Stomach smooth muscle (tissue), 2 donors: ENCODE data around the gene MYT1.

Experiments used
- H3K27ac ChIP-seq: one replicate; pipeline ENCODE4 v1.7.0; 2013; ENCODE audit warnings: mild to moderate bottlenecking, low read length, inconsistent platforms
- H3K27me3 ChIP-seq, 2 donors: one replicate each; pipeline ENCODE4 v1.7.0; 2013; ENCODE audit warnings: low read length in 2 of 2; ENCODE audit not compliant: insufficient read depth in 2 of 2, control insufficient read depth in 1 of 2
- H3K36me3 ChIP-seq, 2 donors: one replicate each; pipeline ENCODE4 v1.7.0; 2013; ENCODE audit warnings: low read length in 2 of 2; ENCODE audit not compliant: control insufficient read depth in 2 of 2, insufficient read depth in 2 of 2
- H3K4me1 ChIP-seq: one replicate; pipeline ENCODE4 v1.7.0; 2013; ENCODE audit warnings: low read length; ENCODE audit not compliant: control insufficient read depth, insufficient read depth
- H3K4me3 ChIP-seq, 2 donors: one replicate each; pipeline ENCODE4 v1.7.0; 2013; ENCODE audit warnings: low read length in 2 of 2
- H3K9ac ChIP-seq, 2 donors: one replicate each; pipeline ENCODE4 v1.7.0; 2013; ENCODE audit warnings: low read length in 2 of 2, mild to moderate bottlenecking in 1 of 2
- H3K9me3 ChIP-seq, 2 donors: one replicate each; pipeline ENCODE4 v1.7.0; 2013; ENCODE audit warnings: low read length in 2 of 2; ENCODE audit not compliant: control insufficient read depth in 2 of 2
- donor health status: healthy.
- donor health status: Pancreatic carcinoma.

MYT1 gene

DNA sequence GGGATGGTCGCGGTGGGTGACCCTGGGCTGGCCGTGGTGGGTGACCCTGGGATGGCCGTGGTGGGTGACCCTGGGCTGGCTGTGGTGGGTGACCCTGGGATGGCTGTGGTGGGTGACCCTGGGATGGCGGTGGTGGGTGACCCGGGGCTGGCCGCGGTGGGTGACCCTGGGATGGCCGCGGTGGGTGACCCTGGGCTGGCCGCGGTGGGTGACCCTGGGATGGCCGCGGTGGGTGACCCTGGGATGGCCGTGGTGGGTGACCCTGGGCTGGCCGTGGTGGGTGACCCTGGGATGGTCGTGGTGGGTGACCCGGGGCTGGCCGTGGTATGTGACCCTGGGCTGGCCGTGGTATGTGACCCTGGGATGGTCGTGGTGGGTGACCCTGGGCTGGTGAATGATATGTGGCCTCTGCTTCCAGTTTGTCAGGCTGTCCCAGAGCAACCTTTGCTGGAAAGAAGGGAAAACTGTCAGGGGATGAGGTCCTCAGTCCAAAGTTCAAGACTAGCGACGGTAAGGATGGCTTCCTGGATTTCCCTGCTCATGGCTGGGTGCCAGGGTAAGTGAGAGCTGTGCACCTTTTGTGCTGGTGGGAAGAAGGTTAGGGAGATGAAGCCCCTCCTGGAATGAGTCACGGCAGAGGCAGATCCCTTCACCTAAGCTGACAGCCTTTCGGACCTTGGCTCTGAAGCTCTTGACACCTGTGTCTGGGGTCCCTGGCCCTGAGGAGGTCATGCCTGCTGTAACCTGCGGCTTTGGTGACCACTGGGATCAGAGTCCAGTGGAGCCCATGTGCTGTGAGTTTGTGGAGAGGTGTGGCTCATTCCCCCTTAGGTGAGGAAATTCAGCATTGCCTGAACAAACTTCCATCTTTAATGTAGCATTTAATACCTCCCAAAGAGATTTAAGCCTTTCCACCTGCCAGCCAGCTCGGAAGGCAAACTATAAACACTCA lies 72.2 kb downstream of the MYT1 start:
- no peak overlapping the region for H3K9ac ChIP-seq
- no peaks in the 10 kb centered on the region for H3K4me1 ChIP-seq
- no peaks in the 10 kb centered on the region for H3K9me3 ChIP-seq
- H3K27me3 ChIP-seq: no peaks in the 10 kb centered on the region
- no peaks in the 10 kb centered on the region for H3K36me3 ChIP-seq
- no peak overlapping the region for H3K4me3 ChIP-seq
- H3K27ac ChIP-seq: no peak overlapping the region

DNA sequence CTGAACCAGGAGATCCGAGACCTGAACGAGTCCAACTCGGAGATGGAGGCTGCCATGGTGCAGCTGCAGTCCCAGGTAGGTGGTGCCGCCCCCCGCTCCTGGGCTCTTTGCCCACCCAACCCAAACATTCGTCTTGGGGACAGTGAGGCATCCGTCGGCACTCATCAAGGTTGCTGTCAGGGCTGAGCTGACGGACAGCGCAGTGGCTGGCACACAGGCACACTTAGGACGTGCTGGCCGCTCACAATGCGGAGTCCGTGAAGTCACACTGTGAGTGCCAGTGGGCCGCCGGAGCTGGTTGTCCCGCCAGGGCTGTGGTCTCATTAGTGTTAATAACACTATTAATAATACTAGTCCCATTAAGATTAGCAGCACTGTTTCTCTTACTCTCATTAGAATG lies 73.1 kb downstream of the MYT1 start:
- no peaks in the 10 kb centered on the region for H3K9me3 ChIP-seq
- no peaks in the 10 kb centered on the region for H3K36me3 ChIP-seq

DNA sequence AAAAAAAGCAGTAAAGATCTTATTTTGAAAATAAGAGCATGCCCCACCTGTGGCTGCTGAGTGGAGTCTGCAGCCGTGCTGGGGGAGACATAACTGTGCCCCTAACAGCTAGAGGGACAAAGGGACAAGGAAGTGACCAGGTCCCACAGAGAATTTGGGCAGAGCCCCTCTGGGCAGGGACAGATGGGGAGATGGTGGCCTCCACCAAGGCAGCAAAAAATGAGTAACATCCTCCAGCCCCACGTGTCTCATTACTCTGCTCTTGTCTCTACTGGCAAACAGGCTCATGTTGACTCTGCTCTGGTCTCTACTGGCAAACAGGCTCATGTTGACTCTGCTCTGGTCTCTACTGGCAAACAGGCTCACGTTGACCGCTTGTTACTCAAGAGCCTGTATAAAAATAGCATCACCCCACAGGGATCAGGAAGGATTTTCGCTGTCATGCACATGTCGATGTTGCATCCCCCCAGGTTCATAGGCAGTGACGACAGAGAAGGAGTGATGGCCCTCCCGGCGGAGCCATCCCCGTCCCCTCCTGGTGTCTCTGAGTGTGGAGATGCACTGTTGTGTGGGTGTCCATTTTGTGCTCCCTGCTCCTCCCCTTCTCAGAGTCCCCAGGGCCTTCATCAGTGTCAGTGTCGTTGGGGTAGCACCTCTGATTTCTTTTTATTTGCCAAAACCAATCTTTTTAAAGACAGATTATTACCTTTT lies 74.0 kb downstream of the MYT1 start:
- Histone ChIP-seq H3K27ac (no peak overlapping the region), H3K9me3 (no peaks in the 10 kb centered on the region), H3K9ac (no peak overlapping the region), H3K4me3 (no peak overlapping the region), H3K36me3 (no peaks in the 10 kb centered on the region), H3K27me3 (no peaks in the 10 kb centered on the region), H3K4me1 (no peaks in the 10 kb centered on the region)

More for the DNA sequence above, 73.1 kb downstream of the MYT1 start:
- Histone ChIP-seq H3K4me3 (no peak overlapping the region), H3K27me3 (no peaks in the 10 kb centered on the region), H3K9ac (no peak overlapping the region), H3K4me1 (no peaks in the 10 kb centered on the region), H3K27ac (no peak overlapping the region)

DNA sequence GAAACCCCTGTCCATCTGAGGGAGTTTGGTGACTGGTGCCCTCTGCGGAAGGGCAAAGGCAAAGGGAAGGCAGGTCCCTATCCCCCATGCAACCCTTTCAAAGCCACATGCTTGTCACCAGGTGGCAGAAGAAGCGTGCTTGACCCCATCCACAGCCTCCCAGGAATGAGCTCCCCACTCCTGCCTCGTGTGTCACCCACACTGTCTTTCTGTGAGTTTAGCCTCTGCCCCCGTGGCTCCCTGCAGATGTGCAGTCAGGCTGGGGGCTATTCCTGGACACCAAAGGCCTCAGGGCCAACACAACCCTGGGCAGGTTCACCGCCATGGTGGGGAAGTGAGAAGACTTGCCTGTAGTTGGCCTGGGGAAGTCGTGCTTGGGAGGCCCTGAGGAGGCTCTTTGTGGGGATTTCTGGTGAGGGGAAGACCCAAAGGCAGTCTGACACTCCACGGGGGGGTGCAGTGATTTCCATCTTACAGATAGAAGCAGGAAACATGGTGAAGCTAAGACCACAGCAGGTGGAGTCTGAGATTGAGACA lies 74.7 kb downstream of the MYT1 start:
- Histone ChIP-seq H3K4me3 (no peak overlapping the region), H3K27me3 (no peaks in the 10 kb centered on the region), H3K27ac (no peak overlapping the region), H3K36me3 (no peaks in the 10 kb centered on the region), H3K4me1 (no peaks in the 10 kb centered on the region), H3K9ac (no peak overlapping the region), H3K9me3 (no peaks in the 10 kb centered on the region)

DNA sequence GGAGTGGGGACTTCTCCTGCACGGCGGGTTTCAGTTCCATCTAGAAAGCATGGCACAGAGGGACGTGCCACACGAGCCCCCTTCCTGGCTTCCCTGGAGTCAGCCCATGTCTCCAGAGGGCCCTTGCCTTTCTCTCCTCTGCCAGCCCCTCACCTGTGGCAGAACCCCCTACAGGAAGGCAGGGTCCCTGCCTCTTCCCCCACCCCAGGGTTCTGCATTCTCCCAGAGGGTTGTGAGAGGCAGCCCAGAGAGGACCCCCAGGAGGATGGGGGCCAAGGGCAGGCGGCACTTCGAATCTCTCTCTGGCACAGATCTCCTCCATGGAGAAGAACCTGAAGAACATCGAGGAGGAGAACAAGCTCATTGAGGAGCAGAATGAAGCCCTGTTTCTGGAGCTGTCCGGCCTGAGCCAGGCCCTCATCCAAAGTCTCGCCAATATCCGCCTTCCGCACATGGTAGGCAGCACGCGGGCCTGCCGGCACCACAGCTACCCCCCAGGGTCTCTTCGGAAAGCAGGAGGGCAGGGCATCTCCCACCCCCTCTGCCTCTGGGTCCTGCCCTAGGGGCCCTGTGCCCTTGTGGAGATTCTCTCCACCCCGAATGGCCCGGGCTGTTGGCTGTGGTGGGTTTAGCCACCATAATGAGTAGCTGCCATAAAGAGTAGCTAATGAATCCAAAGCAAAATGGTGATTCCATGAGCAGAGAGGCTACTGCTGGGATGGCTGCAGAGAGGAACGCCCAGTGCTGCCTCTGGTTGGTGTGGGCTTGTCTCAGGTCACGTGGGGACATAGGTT lies 75.4 kb downstream of the MYT1 start:
- H3K36me3 ChIP-seq: no peaks in the 10 kb centered on the region
- peaks cover under 1 to 4% of the 10 kb centered on the region in 2 donors for H3K27me3 ChIP-seq
- no peaks in the 10 kb centered on the region for H3K9me3 ChIP-seq
- H3K9ac ChIP-seq: no peak overlapping the region
- no peak overlapping the region for H3K4me3 ChIP-seq
- H3K27ac ChIP-seq: no peak overlapping the region
- no peaks in the 10 kb centered on the region for H3K4me1 ChIP-seq

DNA sequence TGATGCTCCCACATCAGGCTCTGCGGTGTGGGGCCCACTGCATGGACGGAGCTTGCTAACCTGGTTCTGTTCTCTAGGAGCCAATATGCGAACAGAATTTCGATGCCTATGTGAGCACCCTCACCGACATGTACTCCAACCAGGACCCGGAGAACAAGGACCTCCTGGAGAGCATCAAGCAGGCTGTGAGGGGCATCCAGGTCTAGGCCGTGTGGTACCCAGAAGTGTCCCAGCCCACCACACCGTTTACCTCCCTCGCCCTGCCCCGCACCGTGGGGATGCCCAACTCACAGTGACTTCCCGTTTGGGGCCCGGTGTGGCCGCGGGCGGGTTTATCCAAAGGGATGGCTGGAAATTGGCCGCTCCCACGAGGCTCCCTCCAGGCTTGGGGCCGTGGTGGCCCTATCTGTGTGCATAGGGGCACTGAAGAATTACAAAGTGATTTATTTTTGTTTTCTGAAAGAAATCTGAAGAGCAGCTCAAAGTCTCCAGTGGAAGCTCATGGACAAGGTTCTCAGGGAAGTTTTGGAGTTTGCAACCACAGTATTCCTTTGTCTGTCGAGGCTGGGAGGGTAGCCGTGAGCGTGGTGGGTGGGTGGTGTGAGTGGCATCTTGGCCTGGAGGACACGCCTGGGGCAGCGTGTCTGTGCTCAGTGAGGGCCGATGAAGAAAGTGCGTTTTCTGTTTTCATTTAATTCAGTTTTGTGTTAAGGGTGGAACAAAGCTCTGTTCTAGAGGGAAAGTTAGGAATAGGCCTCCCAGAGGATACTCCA lies 76.2 kb downstream of the MYT1 start:
- Histone ChIP-seq H3K27ac (no peak overlapping the region), H3K36me3 (no peaks in the 10 kb centered on the region), H3K9me3 (no peaks in the 10 kb centered on the region), H3K9ac (no peak overlapping the region), H3K27me3 (peaks cover 6 to 7% of the 10 kb centered on the region in 2 donors), H3K4me3 (no peak overlapping the region), H3K4me1 (no peaks in the 10 kb centered on the region)

DNA sequence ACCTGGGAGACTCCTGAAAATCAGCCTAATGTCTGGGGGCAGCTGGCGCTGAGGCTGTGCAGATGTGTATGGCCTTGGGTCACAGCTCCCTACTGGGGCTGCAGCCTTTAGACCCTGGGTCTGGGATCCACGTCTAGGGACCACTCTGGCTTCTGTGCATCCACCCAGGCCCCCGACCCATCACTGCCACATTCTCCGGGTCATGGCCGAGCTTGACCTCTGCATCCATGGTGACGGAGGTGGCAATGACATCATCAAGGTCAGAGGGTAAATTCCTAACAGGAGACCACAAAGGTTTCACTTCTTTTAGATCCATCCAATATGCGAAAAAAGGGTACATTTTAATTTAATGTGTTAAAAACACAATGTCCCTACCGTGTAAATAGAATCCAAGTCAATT lies 76.8 kb downstream of the MYT1 start:
- H3K36me3 ChIP-seq: no peaks in the 10 kb centered on the region
- no peaks in the 10 kb centered on the region for H3K9me3 ChIP-seq
- no peak overlapping the region for H3K9ac ChIP-seq
- no peak overlapping the region for H3K27ac ChIP-seq
- no peaks in the 10 kb centered on the region for H3K4me1 ChIP-seq
- no peak overlapping the region for H3K4me3 ChIP-seq
- H3K27me3 ChIP-seq: peaks cover 7 to 9% of the 10 kb centered on the region in 2 donors

DNA sequence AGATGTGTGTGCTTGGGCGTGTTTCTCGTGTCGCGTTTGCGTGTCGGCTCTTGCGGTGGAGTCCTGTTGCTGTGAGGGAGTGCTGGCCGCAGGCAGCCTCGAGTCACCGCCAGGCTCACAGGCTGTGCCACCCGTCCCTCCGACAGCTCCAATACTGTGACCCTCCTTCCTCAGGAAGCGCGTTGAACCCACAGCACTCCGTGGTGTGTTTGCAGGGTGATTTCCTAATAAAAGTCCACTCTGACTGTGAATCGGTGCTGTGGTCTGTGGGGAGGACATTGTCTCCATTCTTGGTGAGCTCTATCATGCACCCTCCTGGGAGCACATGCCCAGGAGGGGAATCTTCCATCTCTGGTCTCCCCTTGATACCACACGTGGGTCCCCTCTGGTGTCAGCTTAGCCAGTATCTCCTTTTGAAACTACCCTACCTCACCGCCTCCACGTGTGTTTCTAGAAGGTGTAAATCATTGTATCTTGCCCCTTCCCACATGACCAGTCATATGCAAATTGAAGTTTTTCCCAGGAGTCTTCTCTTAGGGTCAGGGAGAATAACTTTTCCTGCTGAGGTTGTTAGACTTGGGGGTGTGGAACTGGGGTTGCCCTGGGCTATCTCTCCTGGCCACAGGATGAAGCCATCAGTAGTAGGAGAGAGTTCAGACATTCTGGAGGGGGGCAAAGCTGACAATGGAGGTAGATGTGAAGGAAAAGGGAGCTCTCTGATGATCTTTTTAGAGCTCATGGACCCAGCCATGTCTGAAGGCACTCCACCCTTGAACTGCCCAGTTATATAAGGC lies 77.9 kb downstream of the MYT1 start:
- Histone ChIP-seq H3K9me3 (no peaks in the 10 kb centered on the region), H3K27ac (no peak overlapping the region), H3K27me3 (peaks cover 9 to 10% of the 10 kb centered on the region in 2 donors), H3K36me3 (no peaks in the 10 kb centered on the region), H3K4me1 (no peaks in the 10 kb centered on the region), H3K4me3 (no peak overlapping the region), H3K9ac (no peak overlapping the region)

DNA sequence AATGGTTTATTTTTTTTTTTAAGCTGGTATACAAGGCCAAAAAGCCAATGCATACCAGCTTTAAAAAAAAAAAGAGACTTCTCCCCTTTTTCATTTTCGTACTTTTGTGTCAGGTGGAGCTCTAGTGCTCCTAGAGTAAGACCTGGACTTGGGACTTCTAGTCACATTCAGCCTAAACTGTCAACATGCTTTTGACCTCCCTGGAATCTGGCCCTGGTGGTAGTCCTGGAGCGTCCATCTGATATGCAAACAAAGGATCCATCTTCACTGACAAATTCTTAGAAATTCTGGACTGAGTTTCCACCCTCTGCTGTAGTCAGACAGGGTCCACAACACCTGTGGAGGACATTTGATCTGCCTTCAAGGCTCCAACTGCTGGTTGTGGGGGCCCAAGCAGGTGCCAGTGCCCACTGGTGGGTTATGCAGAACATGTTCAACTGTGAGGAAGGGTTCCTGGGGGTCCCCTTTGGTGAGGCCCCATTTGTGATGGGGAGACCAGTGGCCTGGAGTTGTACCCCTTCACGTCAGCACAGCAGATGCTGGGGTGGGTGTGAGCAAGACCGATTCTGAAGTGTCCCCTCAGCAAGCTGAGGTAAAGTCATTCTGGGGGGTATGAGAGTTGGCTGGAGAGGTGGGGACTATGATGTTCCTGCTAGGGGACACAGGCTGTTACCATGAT lies 78.7 kb downstream of the MYT1 start:
- no peak overlapping the region for H3K27ac ChIP-seq
- no peak overlapping the region for H3K4me3 ChIP-seq
- no peak overlapping the region for H3K9ac ChIP-seq
- H3K4me1 ChIP-seq: no peaks in the 10 kb centered on the region
- no peaks in the 10 kb centered on the region for H3K9me3 ChIP-seq
- no peaks in the 10 kb centered on the region for H3K36me3 ChIP-seq
- H3K27me3 ChIP-seq: peaks cover 9 to 15% of the 10 kb centered on the region in 2 donors
